ENCODE measurements around the gene ELP4. TPM values are rescaled to one million over a fixed set of nuclear protein-coding genes. Genes with fewer than 3 reads are reported as not detected.

ELP4 gene, protein sequence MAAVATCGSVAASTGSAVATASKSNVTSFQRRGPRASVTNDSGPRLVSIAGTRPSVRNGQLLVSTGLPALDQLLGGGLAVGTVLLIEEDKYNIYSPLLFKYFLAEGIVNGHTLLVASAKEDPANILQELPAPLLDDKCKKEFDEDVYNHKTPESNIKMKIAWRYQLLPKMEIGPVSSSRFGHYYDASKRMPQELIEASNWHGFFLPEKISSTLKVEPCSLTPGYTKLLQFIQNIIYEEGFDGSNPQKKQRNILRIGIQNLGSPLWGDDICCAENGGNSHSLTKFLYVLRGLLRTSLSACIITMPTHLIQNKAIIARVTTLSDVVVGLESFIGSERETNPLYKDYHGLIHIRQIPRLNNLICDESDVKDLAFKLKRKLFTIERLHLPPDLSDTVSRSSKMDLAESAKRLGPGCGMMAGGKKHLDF
- 13.6 and 15.0 TPM in 2 replicates for total RNA-seq
- long read RNA-seq, full-length matches to known transcripts = 116 of 126 reads
- long read RNA-seq, partial matches to known transcripts = 2 of 126 reads
- long read RNA-seq, other reads (novel, unspliced or antisense) = 8 of 126 reads

DNA sequence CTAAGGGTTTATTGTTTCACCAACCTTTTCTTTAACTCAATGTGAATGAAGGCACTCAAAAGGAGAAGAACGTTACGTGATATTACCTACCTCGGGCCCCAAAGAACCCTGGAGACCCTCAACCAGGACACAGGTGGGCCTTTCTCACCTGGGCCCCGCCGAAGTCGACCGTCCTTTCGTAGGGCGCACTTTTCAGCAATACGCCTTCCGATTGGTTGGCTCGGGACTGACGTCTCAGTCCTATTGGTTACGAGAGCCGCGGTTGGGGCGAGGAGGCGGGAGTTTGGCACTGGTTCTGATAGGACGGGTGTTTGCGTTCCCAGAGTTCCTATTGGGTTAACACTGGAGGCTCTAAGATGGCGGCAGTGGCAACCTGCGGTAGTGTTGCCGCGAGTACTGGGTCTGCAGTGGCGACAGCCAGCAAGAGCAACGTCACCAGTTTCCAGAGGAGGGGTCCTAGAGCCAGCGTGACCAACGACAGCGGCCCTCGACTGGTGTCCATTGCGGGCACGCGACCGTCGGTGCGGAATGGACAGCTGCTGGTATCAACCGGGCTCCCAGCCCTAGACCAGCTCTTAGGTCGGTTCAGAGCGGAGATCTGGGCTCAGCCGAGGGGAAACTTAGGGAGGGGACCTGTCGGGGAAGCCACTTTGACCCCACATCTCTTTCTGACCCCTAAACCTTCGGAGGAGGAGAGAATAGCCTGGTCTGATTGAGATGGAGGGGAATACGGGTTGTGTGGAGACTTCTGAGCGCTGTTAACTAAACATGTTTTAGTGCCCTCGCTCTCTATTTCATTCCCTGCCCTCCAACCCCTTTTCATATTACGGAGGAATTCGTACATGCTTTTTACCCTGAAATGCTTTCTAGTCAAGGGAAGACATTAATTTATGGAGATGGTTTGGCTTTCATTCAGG, at the start of gene ELP4, which contains the start of gene IMMP1L:
TSS of gene ELP4 (plus strand) at position 339 of the 917 bp plus-strand sequence. CDS start at position 357, 18 bp downstream.
TSS of gene IMMP1L (minus strand) at position 194 of the 917 bp plus-strand sequence. CDS start 46,346 bp downstream, outside the sequence.
- peak; percentile 98 for DNase-seq (ENCODE audit: extremely low spot score, unreplicated experiment)
- Mint-ChIP-seq H3K27ac (ENCODE audit: unreplicated experiment) (peak within 1 kb of the TSS; percentile 94), H3K4me1 (ENCODE audit: unreplicated experiment) (peaks cover 22% of the 10 kb centered on the region), H3K4me3 (ENCODE audit: unreplicated experiment) (peak within 1 kb of the TSS; percentile 97), H3K27me3 (ENCODE audit: unreplicated experiment) (no peaks in the 10 kb centered on the region), H3K9me3 (ENCODE audit: unreplicated experiment) (no peaks in the 10 kb centered on the region), H3K36me3 (ENCODE audit: unreplicated experiment) (peaks cover 4% of the 10 kb centered on the region)
- TF ChIP-seq, protein P1, sequence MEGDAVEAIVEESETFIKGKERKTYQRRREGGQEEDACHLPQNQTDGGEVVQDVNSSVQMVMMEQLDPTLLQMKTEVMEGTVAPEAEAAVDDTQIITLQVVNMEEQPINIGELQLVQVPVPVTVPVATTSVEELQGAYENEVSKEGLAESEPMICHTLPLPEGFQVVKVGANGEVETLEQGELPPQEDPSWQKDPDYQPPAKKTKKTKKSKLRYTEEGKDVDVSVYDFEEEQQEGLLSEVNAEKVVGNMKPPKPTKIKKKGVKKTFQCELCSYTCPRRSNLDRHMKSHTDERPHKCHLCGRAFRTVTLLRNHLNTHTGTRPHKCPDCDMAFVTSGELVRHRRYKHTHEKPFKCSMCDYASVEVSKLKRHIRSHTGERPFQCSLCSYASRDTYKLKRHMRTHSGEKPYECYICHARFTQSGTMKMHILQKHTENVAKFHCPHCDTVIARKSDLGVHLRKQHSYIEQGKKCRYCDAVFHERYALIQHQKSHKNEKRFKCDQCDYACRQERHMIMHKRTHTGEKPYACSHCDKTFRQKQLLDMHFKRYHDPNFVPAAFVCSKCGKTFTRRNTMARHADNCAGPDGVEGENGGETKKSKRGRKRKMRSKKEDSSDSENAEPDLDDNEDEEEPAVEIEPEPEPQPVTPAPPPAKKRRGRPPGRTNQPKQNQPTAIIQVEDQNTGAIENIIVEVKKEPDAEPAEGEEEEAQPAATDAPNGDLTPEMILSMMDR (IDR thresholded peaks at IDR 0.05) = no peak

DNA sequence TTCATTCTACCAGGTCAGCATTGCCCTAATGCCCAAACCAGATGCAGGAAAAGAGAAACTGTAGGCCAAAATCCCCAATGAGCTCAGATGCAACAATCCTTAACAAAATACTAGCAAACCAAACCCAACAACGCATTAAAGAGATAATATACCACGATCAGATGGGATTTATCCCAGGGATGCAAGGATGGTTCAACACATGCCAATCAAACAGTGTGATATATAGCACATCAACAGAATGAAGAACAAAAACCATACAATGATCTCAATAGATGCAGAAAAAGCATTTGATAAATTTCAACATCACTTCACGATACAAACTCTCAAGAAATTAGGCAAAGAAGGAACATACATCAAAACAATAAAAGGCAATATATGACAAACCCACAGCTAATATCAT, 45.1 kb upstream of the ELP4 start:
- Mint-ChIP-seq H3K4me1 (ENCODE audit: unreplicated experiment) (no peaks in the 10 kb centered on the region), H3K4me3 (ENCODE audit: unreplicated experiment) (no peak overlapping the region), H3K27ac (ENCODE audit: unreplicated experiment) (no peak overlapping the region), H3K9me3 (ENCODE audit: unreplicated experiment) (peaks cover 28% of the 10 kb centered on the region), H3K36me3 (ENCODE audit: unreplicated experiment) (peaks cover 34% of the 10 kb centered on the region), H3K27me3 (ENCODE audit: unreplicated experiment) (no peaks in the 10 kb centered on the region)
- DNase-seq (ENCODE audit: extremely low spot score, unreplicated experiment) = no peak
- TF ChIP-seq, protein P1 (IDR thresholded peaks at IDR 0.05) = no peak

DNA sequence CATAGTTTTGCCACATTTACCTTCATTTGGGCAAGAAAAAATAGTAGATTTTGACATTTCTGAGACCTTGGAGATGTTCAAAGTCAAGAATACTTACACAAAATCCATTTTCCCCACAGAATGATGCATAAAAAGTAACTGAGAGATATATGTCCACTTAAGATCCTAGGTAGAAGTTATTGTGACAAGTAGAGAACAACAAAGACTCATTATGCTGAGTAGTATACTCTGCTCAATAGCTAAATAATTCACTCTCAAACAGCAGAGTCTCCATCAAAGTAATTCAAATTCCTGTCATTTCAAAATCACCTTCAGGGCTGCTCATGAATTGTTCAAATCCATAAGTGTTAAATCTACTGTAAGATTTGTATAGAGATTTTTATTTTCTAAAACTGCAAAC, 35.5 kb upstream of the ELP4 start:
- H3K27ac Mint-ChIP-seq (ENCODE audit: unreplicated experiment) = no peak overlapping the region
- H3K36me3 Mint-ChIP-seq (ENCODE audit: unreplicated experiment) = peaks cover 4% of the 10 kb centered on the region
- no peaks in the 10 kb centered on the region for H3K9me3 Mint-ChIP-seq (ENCODE audit: unreplicated experiment)
- no peaks in the 10 kb centered on the region for H3K27me3 Mint-ChIP-seq (ENCODE audit: unreplicated experiment)
- H3K4me3 Mint-ChIP-seq (ENCODE audit: unreplicated experiment) = no peak overlapping the region
- no peak for DNase-seq (ENCODE audit: extremely low spot score, unreplicated experiment)
- H3K4me1 Mint-ChIP-seq (ENCODE audit: unreplicated experiment) = no peaks in the 10 kb centered on the region
- TF ChIP-seq, protein P1 (IDR thresholded peaks at IDR 0.05) = no peak

DNA sequence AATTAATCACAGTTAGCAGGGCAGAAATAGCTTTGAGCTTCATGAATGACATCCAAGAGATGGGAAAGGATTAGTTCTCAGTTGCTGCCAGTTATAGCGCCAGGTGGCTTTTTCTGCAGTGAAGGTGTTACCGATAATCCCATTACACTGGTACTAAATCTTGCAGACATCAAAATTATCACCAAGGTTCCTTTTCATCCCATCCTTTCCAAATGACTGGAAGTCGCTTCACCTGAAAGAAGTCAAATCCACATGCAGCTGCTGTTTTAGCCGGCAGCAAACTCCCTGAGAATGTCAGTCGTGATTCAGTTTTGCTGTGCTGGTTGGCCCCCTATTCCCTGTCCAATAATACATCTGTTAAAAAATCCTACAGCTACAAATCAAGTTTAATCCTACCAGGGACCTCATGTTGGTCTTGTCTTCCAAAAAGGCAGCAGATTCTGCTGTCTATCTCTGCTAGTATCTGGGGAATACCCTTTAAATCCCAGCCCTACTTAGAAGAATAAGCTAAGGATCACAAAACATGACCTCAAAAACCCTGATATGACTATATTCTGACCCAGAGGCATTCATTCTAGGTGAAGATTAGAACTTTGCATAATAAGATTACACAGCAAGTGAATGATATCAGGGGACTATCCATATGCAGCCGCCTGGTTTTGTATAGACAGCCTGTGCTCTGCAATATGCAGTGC, 31.9 kb upstream of the ELP4 start:
- no peaks in the 10 kb centered on the region for H3K27me3 Mint-ChIP-seq (ENCODE audit: unreplicated experiment)
- TF ChIP-seq, protein P1 (IDR thresholded peaks at IDR 0.05) = no peak
- H3K4me3 Mint-ChIP-seq (ENCODE audit: unreplicated experiment) = no peak overlapping the region
- no peaks in the 10 kb centered on the region for H3K36me3 Mint-ChIP-seq (ENCODE audit: unreplicated experiment)
- H3K4me1 Mint-ChIP-seq (ENCODE audit: unreplicated experiment) = no peaks in the 10 kb centered on the region
- H3K27ac Mint-ChIP-seq (ENCODE audit: unreplicated experiment) = no peak overlapping the region
- no peaks in the 10 kb centered on the region for H3K9me3 Mint-ChIP-seq (ENCODE audit: unreplicated experiment)
- DNase-seq (ENCODE audit: extremely low spot score, unreplicated experiment) = no peak

Measured in osteocyte (in vitro differentiated cells).